ENCODE results near the gene VANGL1.

VANGL1 gene

GRCh38 chr1:115705085-115705951, 63.5 kb downstream of the VANGL1 start:
- no peak for DNase-seq (ENCODE audit: low spot score)

- DNase-seq (ENCODE audit: low spot score), result no peak
These were observed 64.2 kb downstream of the VANGL1 start for GRCh38 chr1:115705963-115706362.

- DNase-seq (ENCODE audit: low spot score), result no peak
These were observed 65.0 kb downstream of the VANGL1 start for GRCh38 chr1:115706587-115707425.

GRCh38 chr1:115710859-115711624, 69.3 kb downstream of the VANGL1 start:
- peak; percentile 35 for DNase-seq (ENCODE audit: low spot score)

GRCh38 chr1:115712911-115713609, 71.3 kb downstream of the VANGL1 start:
- no peak for DNase-seq (ENCODE audit: low spot score)

GRCh38 chr1:115713906-115714305, 72.1 kb downstream of the VANGL1 start:
- no peak for DNase-seq (ENCODE audit: low spot score)

GRCh38 chr1:115714572-115715141, 72.9 kb downstream of the VANGL1 start:
- no peak for DNase-seq (ENCODE audit: low spot score)

GRCh38 chr1:115717541-115717940, 75.8 kb downstream of the VANGL1 start:
- DNase-seq (ENCODE audit: low spot score), result no peak

GRCh38 chr1:115718011-115718754, 76.4 kb downstream of the VANGL1 start:
- no peak for DNase-seq (ENCODE audit: low spot score)

- no peak for DNase-seq (ENCODE audit: low spot score)
These were observed 77.5 kb downstream of the VANGL1 start for GRCh38 chr1:115719285-115719684.

- no peak for DNase-seq (ENCODE audit: low spot score)
These were observed 80.5 kb downstream of the VANGL1 start for GRCh38 chr1:115722221-115722620.

- no peak for DNase-seq (ENCODE audit: low spot score)
These were observed 82.0 kb downstream of the VANGL1 start for GRCh38 chr1:115723756-115724155.

GRCh38 chr1:115725600-115725999, 83.8 kb downstream of the VANGL1 start:
- DNase-seq (ENCODE audit: low spot score), result no peak

- DNase-seq (ENCODE audit: low spot score), result no peak
These were observed 84.4 kb downstream of the VANGL1 start for GRCh38 chr1:115726161-115726560.

- no peak for DNase-seq (ENCODE audit: low spot score)
These were observed 84.8 kb downstream of the VANGL1 start for GRCh38 chr1:115726570-115726969.

- DNase-seq (ENCODE audit: low spot score), result peak; percentile 28
These were observed 86.0 kb downstream of the VANGL1 start for GRCh38 chr1:115727706-115728249.

GRCh38 chr1:115728341-115728740, 86.6 kb downstream of the VANGL1 start:
- DNase-seq (ENCODE audit: low spot score), result no peak

- DNase-seq (ENCODE audit: low spot score), result no peak
These were observed 88.0 kb downstream of the VANGL1 start for GRCh38 chr1:115729756-115730155.

GRCh38 chr1:115732316-115732715, 90.5 kb downstream of the VANGL1 start:
- DNase-seq (ENCODE audit: low spot score), result no peak

- DNase-seq (ENCODE audit: low spot score), result no peak
These were observed 99.0 kb downstream of the VANGL1 start for GRCh38 chr1:115740811-115741210.
